Stimulated activated CD8-positive, alpha-beta memory T cell treated with anti-CD3 and anti-CD28 coated beads, Interleukin-4, amount 100 ng/mL, for 4 hours (primary cell): Measurements from ENCODE around the gene ADCY5.
"Not testable (repeated sequence)": the region's sequence is repeated elsewhere in the genome, so short reads cannot be mapped to it uniquely, and the experiment has no call there.

Source experiments
- DNase-seq, 2 donors: peaks; one replicate each; pipeline ENCODE4 v3.0.0-alpha.2; 2020; ENCODE audit warnings: low read depth in 2 of 2, low spot score in 1 of 2

ADCY5 gene

DNA sequence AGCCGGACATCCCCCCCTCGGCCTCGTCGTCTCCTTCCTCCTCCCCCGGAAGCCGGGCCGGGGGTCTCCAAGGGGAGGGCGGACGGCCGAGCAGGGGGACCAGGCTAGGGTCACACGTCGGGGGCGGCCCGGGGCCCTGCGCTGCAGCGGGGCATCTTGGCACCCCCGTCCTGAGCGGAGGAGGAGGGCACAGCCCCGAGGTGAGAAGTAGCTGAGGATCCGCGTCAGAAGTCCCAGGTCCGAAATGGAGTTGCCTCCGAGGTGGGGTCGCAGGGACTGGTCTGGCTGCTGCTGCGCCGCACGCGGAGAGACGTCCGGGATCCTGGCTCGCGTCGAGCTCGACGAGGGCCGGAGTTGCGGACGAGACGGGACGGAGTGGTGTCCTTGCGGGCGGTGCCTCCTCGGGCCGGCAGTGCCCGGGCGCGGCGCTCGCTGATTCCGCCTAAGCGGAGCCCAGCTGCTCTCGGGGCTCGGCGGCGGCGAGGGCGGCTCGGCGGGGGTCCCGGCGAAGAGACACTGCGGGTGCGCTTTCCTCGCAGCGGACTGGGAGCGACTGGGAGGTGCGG is at the start of gene ADCY5:
Gene ADCY5, minus strand, starts transcription at position 555 of the 566 bp plus-strand sequence. Its CDS starts 545 bp downstream, at position 10.
- DNase-seq = no peak

DNA sequence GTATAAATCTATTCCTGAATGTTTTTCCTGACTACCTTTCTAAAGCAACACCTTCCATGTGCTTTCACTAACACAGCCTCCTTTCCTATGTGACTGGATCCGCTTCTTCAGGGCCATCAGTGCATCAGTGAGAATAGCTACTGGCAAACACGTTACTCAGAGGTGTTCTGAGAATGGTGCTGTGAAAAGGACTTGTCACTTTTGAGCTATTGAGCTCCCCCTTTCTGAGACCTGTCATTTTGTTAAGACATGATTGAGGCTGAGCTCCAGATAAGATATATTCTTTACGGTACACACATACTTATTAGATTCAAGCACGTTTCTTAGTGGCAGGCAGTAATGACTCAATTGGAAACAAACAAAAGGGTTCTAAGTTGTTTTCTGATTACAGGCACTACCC is 45.0 kb upstream of the ADCY5 start:
- no peak for DNase-seq

DNA sequence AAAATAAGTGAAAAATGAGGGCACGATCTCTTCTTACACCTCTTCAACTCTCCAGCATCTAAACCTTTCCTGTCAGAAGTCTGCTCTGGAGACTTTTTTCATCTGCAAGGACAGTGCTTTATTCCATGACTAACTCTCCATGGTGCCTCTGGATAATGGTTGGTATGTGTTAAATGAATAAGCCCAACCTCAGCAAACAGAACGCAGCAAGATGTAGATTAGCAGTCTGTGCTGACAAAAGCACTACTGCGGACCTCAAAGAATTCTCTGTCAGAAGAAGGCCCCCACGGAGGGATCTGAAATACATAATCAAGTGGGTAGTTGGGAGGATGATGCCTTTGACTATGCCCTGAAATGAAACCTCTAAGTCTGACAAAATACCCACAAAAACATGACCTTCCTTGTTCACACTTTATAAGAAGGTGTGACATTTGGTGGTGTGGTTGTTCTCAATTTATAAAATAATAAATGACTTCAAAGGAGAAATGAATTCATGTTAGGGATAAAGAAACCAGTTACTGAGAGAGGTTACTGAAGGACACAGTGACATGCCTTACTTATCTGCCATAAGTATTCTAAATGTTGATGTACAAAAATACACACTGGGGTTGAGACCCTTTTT is 43.2 kb upstream of the ADCY5 start:
- DNase-seq = no peak

DNA sequence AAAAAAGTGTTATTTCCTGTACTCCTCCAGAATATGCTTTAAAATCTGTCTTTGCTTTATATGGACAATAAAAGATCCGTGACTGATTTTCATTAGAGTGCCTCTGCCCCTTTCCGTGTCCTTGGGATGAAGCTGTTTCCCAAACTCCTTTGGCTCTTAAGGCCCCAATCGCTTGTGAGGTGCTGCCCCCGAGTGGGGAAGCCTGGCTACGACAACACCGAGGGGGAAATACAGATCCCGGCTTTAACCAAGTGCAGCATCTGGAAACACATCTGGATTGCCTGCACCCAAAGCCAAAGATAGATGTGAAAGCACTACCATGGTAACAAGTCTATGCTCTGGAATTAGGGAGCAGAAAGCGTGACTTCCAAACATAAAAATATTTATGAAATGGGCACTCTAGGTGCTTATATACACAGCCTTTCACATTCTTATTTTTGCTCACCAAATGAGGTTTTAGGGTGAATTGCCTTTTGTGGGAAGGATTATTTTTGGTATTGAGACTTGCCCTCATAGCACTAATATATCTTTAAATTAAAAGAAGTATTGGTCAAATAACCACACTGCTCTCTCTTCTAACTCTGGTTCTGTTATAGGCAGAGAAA is 40.6 kb upstream of the ADCY5 start:
- DNase-seq = no peak

DNA sequence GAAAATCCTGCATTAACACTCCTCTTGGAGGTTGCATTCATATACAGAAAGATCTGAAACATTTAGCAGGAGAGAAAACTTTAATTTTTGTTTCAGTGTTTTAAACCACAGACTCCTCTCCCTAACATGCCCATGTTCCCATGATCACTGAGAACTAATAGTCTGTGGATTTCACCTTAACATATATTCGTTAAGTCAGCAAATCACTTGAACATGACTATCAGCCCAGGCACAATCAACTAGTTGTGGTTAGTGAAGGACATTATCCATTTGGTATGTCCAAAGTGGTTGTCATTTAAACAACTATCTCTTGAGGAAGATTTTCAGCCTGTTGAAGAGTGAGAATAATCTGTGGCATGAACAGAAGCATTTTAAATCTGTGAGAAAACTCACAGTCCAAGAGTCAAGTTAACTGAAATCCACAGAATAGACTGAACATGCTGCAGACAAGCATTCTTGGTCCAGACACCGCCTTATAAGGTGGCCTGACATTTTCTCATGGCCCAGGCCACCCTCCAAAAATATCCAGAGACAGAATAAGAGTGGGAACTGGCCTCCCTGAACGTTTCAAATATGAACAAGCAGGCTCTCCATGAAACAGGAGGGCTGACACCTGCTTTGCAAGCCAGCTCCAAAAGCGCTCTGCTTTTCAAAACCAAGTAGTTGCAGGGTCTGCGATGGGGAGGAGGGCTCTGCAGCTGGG is 39.9 kb upstream of the ADCY5 start:
- no peak for DNase-seq

DNA sequence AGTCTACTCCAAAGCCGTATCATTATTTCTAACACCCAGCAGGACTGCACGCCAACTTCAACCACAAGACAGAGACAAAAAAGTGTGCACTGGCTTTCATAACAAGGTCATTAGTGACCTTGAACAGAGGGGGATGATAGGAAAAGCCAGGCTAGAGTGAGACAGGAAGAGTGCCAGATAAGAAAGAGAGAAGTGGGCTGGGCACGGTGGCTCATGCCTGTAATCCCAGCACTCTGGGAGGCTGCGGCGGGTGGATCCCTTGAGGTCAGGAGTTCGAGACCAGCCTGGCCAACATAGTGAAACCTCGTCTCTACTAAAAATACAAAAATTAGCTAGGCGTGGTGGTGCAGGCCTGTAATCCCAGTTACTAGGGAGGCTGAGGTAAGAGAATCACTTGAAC is 38.2 kb upstream of the ADCY5 start:
- DNase-seq = not testable (repeated sequence)

DNA sequence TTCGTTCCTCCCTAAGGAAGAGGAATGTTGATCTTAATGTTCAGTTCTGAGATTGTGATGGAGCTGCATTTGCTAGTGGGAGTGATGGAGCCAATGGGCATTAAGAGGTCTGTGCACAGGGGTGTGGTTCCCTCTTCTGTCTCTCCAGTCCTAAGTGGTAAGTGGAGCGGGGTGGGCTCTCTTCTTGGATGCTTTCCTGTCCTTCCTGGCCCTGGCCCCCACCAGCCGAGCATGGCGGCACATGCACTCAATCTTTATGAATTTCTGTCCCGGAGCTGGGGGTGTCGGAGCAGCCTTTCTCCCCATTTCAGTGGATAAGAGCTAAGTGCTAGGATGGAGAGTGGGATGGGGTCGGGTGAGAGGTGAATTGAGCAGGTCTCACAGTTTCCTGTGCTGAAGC is 37.6 kb upstream of the ADCY5 start:
- no peak for DNase-seq

DNA sequence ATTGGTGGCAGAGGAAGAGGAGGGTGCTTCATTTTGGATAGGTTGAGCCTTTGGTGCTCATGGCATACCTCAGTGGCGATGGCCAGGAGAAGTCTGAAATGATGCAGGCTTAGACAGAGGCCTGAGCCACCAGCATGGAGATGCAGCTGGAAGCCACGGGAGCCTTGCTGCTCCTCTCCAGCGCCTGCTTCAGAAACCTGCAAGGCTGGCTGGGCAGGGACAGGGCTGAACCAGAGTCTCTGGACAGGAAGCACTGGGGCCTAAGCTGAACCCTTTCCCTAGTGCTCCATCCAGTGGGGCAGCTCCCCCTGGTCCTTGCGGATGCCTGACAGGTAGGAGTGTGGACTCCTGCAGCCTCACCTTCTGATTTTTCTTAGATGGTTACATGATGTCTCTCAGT is 36.7 kb upstream of the ADCY5 start:
- no peak for DNase-seq

DNA sequence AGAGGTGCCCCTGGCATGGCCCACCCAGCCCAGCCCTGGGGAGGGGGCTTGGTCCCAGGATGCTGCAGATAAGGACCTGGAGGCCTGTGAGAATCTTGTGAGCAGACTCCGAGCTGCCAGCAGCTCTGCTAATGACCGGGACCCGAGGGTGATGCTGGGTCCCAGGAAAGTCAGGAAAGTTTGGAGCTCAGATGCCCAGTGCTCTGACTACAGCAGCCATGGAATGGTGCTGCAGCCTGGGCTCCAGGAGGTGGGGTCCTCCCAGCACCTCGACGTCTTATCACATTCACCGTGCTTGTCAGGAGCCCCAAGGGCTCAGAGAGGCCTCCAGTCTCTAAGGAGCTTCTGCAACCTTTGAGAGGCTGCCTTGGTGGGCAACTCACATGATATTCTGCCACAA is 34.3 kb upstream of the ADCY5 start:
- DNase-seq = no peak

DNA sequence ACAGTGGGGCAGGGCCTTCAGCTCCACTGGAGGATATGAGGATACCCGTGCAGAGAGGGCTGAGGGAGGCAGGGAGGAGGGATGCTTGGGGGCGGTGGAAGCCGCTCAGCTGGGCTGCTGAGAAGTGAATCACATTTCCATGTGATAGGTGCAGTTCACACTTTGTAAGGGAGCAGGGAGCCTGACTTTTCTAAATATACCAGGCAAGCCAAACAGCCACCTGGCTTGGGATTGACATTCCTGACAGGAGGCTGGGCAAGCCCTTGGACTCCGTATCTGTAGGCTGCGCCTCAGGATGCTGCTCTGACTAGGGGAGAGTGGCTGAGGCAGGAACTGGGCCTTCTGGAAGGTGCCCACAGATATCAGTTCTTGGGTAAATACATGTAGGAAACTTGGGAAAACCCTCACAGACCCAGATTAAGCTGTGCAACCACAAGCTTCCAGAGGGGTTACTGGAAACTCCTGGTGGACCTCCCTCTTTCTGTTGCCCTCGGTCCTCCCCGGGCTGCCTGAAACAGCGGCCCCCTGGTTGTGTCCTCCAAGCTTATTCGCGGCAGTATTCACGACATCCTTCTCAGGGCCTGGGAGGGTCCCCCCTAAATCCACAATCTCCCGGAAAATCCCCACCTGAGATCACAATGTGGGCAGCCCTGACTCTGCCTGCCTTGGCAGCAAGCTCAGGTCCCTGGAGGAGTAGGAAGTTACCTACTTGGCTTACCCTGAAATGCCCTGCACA is 33.0 kb upstream of the ADCY5 start:
- no peak for DNase-seq

DNA sequence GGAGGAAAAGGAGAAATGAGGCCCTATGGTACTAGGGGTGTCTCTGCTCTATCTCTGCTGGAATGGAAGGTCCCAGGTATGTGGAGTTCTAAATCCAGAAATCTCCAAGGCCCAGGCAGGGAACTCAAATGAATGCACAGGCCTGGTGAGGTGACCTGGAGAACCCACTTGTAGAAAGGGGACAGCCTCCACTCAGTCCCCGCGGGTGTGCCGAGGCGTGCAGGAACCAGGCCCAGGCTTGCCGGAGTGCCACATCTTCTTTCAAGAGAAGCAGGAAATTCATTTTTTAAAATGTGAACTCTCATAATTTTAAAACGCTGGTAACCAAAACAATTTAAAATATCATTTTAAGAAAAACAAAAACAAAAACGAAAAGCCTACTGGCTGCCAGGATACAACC is 32.2 kb upstream of the ADCY5 start:
- DNase-seq = no peak

DNA sequence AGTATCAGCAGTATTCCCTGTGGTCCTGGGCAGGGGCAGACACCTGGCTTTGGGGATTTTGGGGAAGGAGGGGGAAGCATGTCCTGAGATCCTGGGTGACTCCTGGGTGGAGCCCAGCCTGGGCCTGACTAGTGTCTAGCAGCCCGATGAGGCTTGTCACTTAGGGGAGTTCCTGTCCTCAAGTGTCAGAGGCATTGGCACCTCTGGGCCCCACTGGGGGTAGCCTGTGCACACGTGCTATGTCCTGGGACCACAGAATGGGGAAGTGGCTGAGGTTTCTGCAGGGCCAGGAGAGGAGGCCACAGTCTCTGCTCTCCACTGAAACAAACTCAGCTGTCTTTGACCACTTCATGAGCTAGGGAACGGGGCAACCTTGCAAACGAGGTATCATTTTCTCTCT is 31.5 kb upstream of the ADCY5 start:
- DNase-seq = no peak

DNA sequence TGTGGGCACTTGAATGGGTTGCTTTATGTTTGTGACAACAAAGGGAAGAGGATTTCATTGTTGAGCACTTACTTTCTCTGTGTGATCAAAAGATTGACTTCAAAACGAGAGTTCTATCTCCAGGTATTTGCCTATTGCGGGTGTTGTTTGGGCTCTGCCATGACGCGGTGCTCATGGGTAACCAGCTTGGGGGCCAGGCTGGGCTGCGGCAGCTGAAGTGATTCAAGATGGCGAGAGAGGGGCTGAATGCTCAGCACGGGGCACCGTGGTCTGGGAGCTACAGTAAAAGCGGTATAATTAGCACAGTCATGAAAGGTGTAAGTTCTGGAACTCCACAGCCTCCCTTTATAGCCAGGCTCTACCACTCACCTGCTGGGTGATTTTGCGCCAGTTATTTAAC is 31.0 kb upstream of the ADCY5 start:
- no peak for DNase-seq

DNA sequence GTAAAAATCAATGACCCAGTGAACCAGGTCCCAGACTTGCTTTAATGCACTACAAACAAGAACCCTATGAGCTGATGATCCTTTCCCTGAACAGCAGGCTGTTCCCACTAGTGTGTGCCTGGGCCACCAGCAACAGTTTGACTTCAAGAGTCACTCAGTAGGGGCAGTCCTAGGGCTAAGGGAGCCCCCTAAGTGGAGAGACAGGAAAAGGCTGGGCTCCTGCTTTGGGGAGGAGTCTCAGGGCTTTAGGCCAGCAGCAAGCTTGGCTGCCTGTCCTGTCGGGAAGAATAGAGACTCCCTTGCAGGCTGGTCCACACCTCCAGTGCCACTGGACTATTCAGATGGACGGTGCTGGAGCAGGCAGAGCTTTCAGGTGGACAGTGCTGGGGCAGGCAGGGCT is 29.4 kb upstream of the ADCY5 start:
- DNase-seq = no peak

DNA sequence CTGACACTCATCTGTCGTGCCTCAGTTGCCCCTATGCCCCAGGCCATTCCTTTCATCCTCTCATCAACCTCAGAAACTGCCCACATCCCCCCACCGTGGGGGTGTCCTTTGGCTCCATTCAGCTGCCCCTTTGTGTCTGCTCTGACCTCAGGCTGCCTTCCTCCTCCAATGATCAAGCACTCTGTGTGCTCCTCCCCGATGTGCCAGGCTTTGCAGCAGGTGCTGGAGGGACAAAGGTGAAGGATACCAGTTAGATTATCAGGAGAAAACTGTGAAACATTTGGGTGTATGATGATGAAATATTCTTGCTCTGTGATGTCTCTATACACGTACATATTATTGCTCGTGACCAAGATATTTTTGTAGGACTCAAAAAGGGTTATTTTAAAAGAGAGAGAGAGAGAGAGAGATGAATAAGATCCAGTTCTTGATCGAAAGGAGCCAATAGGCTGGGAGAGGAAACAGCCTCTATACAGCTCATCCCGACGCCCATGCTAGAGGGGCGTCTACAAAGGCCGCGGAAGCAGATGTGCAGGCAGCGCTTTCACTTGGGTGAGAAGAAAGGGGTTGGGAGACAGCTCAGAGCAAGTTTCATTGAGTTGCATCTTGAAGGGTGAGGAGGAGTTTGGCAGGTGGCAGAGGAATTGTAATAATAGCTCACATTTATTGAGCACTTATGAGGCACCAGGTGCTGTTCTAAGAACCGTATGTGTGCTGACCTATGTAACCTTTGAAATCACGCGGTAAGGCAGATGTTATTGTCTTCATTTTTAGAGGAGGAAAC is 28.3 kb upstream of the ADCY5 start:
- DNase-seq = no peak

DNA sequence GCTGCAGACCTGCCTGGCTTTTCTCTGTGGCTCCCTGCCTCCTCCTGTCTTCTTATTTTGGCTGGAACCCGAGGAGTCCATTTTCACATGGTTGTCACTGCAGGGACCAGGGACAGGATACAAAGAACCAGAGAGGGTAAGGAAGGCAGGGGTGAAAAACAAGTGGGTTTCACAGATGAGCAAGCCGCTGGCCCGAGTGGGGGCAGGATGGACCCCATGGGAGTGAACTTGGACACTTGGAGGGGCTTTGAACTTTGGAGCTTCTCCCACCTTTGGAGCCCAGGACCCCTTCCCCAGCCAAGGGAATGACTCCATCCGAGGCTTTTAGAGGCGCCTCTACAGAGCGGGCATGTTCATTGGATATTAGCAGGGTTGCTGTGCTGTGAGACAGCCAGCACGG is 26.9 kb upstream of the ADCY5 start:
- no peak for DNase-seq

DNA sequence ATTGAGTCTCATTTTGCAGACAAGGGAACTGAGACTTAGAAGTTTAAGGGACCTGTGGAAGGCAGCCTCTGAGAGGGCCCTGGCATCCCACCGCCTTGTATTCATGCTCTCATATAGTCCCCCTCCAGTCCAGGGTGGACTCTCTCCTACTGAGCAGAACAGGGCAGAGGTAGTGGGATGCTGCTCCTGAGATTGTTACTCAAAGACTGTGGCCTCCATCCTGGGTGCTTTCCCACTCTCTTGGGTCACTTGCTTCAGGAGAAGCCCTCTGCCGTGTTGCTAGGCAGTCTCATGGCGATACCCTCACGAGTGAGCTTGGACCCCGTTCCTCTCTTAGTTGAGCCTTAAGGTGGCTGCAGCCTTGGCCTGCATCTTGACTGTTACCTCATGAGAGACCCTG is 22.2 kb upstream of the ADCY5 start:
- DNase-seq = no peak

DNA sequence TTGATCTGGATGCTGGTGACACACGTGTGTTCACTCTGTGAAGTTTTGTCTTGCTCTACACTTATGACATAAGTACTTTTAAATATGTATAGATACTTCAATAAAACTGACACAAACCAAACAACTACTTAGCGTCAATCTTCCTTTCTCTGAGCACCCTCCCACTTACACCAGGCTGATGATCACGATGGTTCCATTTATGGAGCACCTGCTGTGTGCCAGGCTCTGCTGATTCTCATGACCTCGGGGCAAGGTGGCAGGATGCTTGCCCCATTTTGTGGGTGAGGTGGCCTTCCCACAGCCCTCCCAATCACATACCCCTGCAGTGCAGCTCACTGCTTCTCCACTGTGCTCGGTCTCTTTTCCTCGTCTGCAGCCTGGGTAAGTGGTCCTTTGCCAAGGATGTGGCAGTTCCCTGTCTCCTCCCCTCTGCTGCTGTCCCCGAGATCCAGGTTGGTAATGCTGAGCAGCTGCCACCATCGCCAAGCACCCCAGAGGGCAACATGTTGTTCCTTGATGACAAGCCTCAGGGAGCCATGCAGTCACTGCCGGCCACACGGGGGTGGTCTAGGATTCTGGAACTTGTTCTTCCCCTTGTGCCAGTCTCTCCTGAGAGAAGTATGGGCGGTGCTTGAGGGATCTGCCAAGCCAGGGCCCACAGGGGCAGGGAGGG is 20.6 kb upstream of the ADCY5 start:
- DNase-seq = no peak

DNA sequence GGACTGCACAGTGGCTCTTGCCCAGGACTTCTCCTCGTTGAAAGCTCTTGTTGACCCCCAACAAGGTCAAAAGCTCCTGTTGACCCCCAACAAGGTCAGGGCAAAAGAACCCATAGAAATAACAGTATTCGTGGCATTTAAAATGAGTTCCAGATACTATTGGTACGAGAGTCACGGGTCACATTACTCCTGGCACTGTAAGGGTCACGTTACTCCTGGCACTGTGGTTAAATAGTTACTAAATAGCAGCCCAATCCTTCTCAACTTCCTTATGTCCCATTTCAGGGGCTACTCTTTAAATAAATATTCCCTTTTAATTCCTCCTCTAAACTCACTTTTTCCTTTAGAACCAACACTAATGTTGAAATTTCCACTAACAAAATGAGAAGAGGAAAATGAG is 18.2 kb upstream of the ADCY5 start:
- DNase-seq = no peak

DNA sequence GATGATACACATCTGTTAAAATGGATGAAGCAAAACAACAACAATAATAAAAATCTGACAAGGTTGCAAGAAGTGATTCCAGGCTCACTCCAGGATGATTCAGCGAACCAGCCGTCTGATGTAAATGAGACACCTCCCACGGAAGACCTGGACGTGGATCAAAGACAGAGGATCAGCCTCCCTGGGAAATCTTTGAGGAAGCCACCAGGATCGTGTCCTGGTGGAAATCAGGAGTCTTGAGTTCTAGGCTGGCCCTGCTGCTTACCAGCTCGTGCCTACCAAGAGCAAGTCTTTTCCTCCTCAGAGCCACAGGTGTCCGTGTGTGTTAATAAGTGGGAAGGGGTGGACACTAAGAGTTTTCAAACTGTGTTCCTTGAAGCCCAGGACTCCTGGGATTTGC is 15.3 kb upstream of the ADCY5 start:
- no peak for DNase-seq
